ENCODE results near the gene MAP2K7.
A peak's percentile ranks its signal among the peaks of the same experiment; 100 is the strongest.

MAP2K7 gene

GRCh38 chr19:7932276-7932929 lies 28.7 kb downstream of the MAP2K7 start:
- DNase-seq (ENCODE audit: insufficient read length, low spot score) (no peak), FAIRE-seq (no peak)
- TF ChIP-seq CTCF (IDR thresholded peaks at IDR 0.05; ENCODE audit: insufficient read depth, missing control alignments), result no peak

DNA sequence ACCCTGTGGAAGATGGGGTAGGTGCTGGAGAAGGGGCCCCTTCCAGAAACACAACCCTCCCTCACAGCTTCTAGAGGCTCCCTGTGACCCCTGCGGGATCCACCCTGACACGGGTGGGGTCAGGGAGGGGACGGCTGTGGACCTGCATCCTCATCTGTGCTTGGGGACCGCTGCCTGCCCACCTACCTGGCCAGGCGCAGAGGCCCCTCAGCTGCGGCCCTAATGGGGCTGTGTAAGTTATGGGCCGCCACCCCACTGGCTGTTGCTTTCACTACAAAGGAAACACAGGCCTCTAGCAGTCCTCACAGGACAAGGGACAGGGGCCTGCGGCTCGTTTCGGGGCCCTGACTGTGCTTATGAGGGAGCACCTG lies 29.2 kb downstream of the MAP2K7 start:
- FAIRE-seq (no peak), DNase-seq (ENCODE audit: insufficient read length, low spot score) (no peak)
- no peak for TF ChIP-seq CTCF (IDR thresholded peaks at IDR 0.05; ENCODE audit: insufficient read depth, missing control alignments)

GRCh38 chr19:7933411-7933810 lies 29.7 kb downstream of the MAP2K7 start:
- FAIRE-seq, result no peak
- DNase-seq (ENCODE audit: insufficient read length, low spot score), result no peak

DNA sequence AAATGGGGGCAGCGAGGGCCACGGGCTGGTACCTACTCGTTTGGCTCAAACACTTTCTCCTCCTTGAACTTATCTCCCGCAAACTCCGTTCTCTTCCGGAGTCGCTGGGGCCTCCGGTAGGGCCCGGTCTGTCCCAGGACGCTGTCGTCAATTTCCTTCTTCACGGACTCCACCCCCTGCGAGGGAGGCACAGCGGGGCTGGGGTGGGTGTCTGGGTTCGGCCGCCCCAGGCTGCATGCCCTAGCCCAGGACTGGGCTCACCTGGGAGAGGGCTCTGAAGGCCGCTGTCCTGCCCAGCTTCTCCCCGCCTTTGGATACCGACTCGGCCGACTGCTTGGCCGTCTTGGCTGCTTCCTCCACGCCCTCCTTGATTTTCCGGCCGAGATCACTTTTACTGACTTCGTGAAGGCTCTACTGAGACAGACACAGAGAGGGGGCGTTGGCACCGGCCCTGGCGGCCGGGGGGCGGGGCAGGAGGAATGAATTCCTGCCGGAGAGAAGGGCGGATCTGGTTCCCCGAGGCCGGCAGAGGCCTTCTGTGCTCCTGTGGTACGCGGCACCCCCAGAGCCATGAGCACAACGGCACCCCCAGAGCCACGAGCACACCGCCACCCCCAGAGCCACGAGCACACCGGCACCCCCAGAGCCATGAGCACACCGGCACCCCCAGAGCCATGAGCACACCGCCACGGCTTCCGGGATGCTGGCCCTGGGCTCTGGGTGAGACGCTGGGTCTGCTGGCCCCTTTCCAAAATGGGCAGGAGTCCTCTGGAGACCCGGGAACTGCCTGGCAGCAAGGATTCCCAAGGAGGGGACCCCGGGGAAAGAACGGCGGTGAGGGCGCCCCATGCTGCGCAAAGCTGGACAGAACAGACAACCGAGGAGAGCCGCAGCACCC lies 30.4 kb downstream of the MAP2K7 start:
- no peak for FAIRE-seq
- no peak for TF ChIP-seq CTCF (IDR thresholded peaks at IDR 0.05; ENCODE audit: insufficient read depth, missing control alignments)
- no peak for DNase-seq (ENCODE audit: insufficient read length, low spot score)

More at GRCh38 chr19:7933411-7933810, 29.7 kb downstream of the MAP2K7 start:
- TF ChIP-seq CTCF (IDR thresholded peaks at IDR 0.05; ENCODE audit: insufficient read depth, missing control alignments), result peak; percentile 13

DNA sequence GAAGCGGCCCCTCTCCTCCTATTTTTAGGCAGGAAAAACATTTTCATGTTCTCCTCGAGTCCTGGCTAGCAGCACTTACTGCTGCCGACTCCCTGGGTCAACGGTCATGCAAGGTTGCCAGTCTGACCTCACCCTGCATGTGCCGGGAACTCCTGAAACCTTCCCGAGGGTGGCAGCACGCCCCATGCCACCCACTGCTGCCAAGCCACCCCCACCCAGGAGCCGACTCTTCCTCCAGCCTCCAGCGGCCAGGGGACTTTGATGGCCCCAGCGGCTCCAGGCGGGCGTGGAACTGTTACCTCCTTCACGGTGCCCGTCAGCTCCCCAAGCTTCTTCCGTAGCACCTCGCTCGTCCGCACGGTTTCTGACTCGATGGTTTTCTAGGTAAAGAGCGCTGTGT lies 31.1 kb downstream of the MAP2K7 start:
- TF ChIP-seq CTCF (IDR thresholded peaks at IDR 0.05; ENCODE audit: insufficient read depth, missing control alignments), result no peak
- DNase-seq (ENCODE audit: insufficient read length, low spot score), result no peak
- no peak for FAIRE-seq

DNA sequence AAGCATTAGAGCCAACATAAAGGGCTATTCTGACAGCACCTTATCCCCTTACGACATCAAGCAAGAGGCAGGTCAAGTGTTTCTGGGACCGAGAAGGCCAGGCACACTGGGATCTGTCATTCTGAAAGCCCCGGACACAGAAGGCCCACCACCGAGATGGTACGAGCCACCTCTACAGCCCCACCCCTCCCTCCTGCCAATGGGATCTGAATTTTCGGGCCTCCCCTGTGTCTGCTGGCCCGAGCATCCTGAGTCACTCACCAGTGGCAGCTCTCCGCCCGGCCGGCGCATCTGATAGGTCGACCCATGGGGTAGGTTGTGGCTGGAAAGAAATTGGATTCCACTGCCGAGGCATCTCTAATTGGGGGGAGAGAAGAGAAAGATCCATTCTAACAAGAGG lies 37.2 kb downstream of the MAP2K7 start:
- DNase-seq (ENCODE audit: insufficient read length, low spot score) (no peak), FAIRE-seq (no peak)
- TF ChIP-seq CTCF (IDR thresholded peaks at IDR 0.05; ENCODE audit: insufficient read depth, missing control alignments), result no peak
